T follicular helper cell (primary cell): Measurements from ENCODE around the gene CISH.

Experiments
- DNase-seq: peaks from one replicate; pipeline ENCODE4 v3.0.0-alpha.2; 2020; ENCODE audit warnings: low read depth

Gene CISH

GRCh38 chr3:50599115-50599715 lies 12.4 kb downstream of the CISH start:
- DNase-seq = no peak

GRCh38 chr3:50594253-50594785 lies 17.3 kb downstream of the CISH start:
- no peak for DNase-seq

GRCh38 chr3:50592568-50592967 lies 19.0 kb downstream of the CISH start:
- DNase-seq = no peak

GRCh38 chr3:50591196-50591741 lies 20.3 kb downstream of the CISH start:
- no peak for DNase-seq

- DNase-seq = no peak
Measured at GRCh38 chr3:50588759-50589433, 22.7 kb downstream of the CISH start.

- no peak for DNase-seq
Measured at GRCh38 chr3:50587806-50588758, 23.5 kb downstream of the CISH start.

- no peak for DNase-seq
Measured at GRCh38 chr3:50587373-50587772, 24.2 kb downstream of the CISH start.

GRCh38 chr3:50586763-50587070 lies 24.9 kb downstream of the CISH start:
- no peak for DNase-seq

- no peak for DNase-seq
Measured at GRCh38 chr3:50585919-50586762, 25.4 kb downstream of the CISH start.

GRCh38 chr3:50584391-50584790 lies 27.2 kb downstream of the CISH start:
- DNase-seq = no peak

GRCh38 chr3:50583897-50584296 lies 27.7 kb downstream of the CISH start:
- no peak for DNase-seq

GRCh38 chr3:50582083-50582482 lies 29.5 kb downstream of the CISH start:
- DNase-seq = no peak

GRCh38 chr3:50581459-50581842 lies 30.1 kb downstream of the CISH start:
- no peak for DNase-seq

- DNase-seq = no peak
Measured at GRCh38 chr3:50580683-50581458, 30.7 kb downstream of the CISH start.

GRCh38 chr3:50577348-50577747 lies 34.2 kb downstream of the CISH start:
- no peak for DNase-seq

- DNase-seq = no peak
Measured at GRCh38 chr3:50575372-50575771, 36.2 kb downstream of the CISH start.

- DNase-seq = no peak
Measured at GRCh38 chr3:50574444-50574831, 37.1 kb downstream of the CISH start.

- no peak for DNase-seq
Measured at GRCh38 chr3:50573566-50574443, 37.8 kb downstream of the CISH start.

- no peak for DNase-seq
Measured at GRCh38 chr3:50572801-50573371, 38.7 kb downstream of the CISH start.
